Right lobe of liver (tissue), 6 donors: ENCODE data around the gene UBE2E1. TPM values are rescaled to one million over a fixed set of nuclear protein-coding genes. Genes with fewer than 3 reads are reported as not detected.

ENCODE experiments used
- ATAC-seq, 4 donors: fragments of 200-7000 bp; cut with Tn5 transposase; one replicate each; pipeline ENCODE4 v1.9.1; 2020; ENCODE audit warnings: mild to moderate bottlenecking in 4 of 4, moderate library complexity in 4 of 4
- DNase-seq, 3 donors: peaks; one replicate each; pipeline ENCODE4 v3.0.0-alpha.2; 2020
- H3K27ac ChIP-seq, 3 donors: fragments of 200-600 bp; one replicate each; pipeline ENCODE4 v1.8.0; 2022
- H3K27me3 ChIP-seq, 2 donors: fragments of 200-600 bp; one replicate each; pipeline ENCODE4 v1.8.0; 2022
- H3K36me3 ChIP-seq, 4 donors: fragments of 200-600 bp; sonication (generic) in 1 of 4; one replicate each; pipeline versions ENCODE4 v1.5.1 to v1.8.0; 2017 to 2022; ENCODE audit warnings: control low read depth in 1 of 4
- H3K4me1 ChIP-seq, 4 donors: fragments of 200-600 bp; sonication (generic) in 1 of 4; one replicate each; pipeline versions ENCODE4 v1.5.1 to v1.8.0; 2017 to 2022; ENCODE audit warnings: control low read depth in 1 of 4
- H3K4me3 ChIP-seq, 3 donors: fragments of 200-600 bp; one replicate each; pipeline ENCODE4 v1.8.0; 2022
- H3K9me3 ChIP-seq, 4 donors: fragments of 200-600 bp; sonication (generic) in 1 of 4; one replicate each; pipeline versions ENCODE4 v1.5.1 to v1.8.0; 2017 to 2022; ENCODE audit warnings: control low read depth in 1 of 4
- POLR2A ChIP-seq: fragments of 450-650 bp; IDR thresholded peaks from one replicate; pipeline ENCODE4 v1.6.1; 2017; ENCODE audit warnings: antibody characterized with exemption, mild to moderate bottlenecking
- WGBS: methylation state at CpG from one replicate; pipeline ENCODE4 v1.1.6; 2018; ENCODE audit warnings: low coverage, low lambda C conversion rate; ENCODE audit not compliant: insufficient coverage; ENCODE audit errors: missing lambda C conversion rate; 5-methylcytosine and 5-hydroxymethylcytosine counted together
- intact Hi-C, 2 donors: fragments of 100-400 bp; cut with DNase I; formaldehyde crosslinking; loops; one replicate each; pipeline versions ENCODE4 v1.11.2 to v1.14.1; 2022
- total RNA-seq, 6 experiments: library from RNA; depleted of rRNA in 2 of 6; stranded (reverse); fragments of >200 nt in 2 of 6; fragmentation: NEBNext Ultra II Directional in 3 of 6; extraction: Animal tissue kit (Norgen Biotek cat#: 25700) in 3 of 6; gene quantifications; one replicate each; pipeline versions ENCODE4 v1.1.0 to v1.2.4, GENCODE V29; 2016 to 2023
- TF ChIP-seq, protein P1 (sequence below), 4 donors: fragments of 200-600 bp in 3 of 4; fragments of 450-650 bp in 1 of 4; IDR thresholded peaks; one replicate each; pipeline versions ENCODE4 v1.5.1 to v1.8.0; 2016 to 2022; ENCODE audit warnings: antibody characterized with exemption in 4 of 4, mild to moderate bottlenecking in 2 of 4
- donor health status: DM: no; HTN: yes; CAD: no.
- donor health status: DM: no; HTN: no; CAD: no.
- donor health status: DM: no; HTN: no; CAD: no.
- donor health status: DM: no; HTN: yes; CAD: no.
- donor health status: DM: no; HTN: yes; CAD: no.

Gene UBE2E1
- total RNA-seq, 6 experiments from 2014 or later = 20.8 to 40.4 (median 29.7) TPM

DNA sequence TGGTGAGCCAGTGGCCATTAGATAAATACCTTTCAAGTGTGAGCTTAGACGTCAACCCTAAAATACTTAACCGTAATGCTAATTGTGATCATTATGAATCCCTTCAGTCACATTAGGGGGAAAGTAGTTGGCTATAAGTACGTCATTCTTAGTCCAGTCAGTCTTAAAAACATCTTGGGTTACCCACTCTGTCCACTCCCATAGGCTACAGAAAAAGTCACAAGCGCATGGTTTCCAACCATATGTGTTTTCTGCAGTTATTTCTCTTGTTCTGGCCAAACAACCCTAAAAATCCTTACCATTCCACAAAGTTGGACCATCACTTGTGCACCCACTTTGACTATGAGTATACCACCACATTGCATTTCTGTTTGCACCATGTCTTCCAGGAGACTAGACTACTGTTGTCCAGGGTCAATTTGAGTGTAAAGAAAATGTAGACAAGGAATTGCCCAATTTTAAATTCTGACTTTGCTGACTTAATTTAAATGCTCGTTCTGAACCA lies 114.4 kb downstream of the UBE2E1 start:
- Histone ChIP-seq H3K4me3 (no peak overlapping the region), H3K27me3 (no peaks in the 10 kb centered on the region), H3K9me3 (no peaks in the 10 kb centered on the region), H3K36me3 (peaks cover 0 to 24% (median 12%) of the 10 kb centered on the region in 4 donors), H3K27ac (no peak overlapping the region), H3K4me1 (peaks cover 0 to 15% (median 6%) of the 10 kb centered on the region in 4 donors)
- DNase-seq (no peak), ATAC-seq (no peak)
- intact Hi-C loops = no loop called here
- no peak for TF ChIP-seq POLR2A
- TF ChIP-seq, protein P1, sequence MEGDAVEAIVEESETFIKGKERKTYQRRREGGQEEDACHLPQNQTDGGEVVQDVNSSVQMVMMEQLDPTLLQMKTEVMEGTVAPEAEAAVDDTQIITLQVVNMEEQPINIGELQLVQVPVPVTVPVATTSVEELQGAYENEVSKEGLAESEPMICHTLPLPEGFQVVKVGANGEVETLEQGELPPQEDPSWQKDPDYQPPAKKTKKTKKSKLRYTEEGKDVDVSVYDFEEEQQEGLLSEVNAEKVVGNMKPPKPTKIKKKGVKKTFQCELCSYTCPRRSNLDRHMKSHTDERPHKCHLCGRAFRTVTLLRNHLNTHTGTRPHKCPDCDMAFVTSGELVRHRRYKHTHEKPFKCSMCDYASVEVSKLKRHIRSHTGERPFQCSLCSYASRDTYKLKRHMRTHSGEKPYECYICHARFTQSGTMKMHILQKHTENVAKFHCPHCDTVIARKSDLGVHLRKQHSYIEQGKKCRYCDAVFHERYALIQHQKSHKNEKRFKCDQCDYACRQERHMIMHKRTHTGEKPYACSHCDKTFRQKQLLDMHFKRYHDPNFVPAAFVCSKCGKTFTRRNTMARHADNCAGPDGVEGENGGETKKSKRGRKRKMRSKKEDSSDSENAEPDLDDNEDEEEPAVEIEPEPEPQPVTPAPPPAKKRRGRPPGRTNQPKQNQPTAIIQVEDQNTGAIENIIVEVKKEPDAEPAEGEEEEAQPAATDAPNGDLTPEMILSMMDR (IDR thresholded peaks at IDR 0.05) = no peak
- WGBS = 84% methylated on average over 5 of the region's 5 CpGs

DNA sequence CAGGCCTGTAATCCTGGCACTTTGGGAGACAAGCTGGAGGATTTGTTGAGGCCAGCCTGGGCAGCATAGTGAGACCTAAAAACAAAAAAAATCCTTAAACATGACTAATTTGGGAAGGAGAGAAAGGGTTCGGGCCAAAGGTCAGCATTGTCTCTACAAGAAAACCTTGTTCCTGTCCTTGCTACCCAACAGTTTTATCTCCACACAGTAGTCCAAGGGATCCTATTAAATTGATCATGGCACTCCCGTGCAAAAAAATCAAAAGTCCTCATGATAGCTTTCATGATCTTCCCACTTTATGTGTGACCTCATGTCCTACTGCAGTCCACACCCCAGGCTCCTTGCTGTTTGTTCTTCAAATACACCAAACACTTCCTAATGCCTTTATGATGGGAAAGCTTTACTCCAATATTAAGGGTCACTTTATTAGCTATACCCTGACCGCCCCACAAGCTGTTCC lies 115.3 kb downstream of the UBE2E1 start:
- H3K27me3 ChIP-seq = no peaks in the 10 kb centered on the region
- no peak overlapping the region for H3K4me3 ChIP-seq
- intact Hi-C loops = no loop called here
- ATAC-seq (no peak), DNase-seq (no peak)
- peaks cover 0 to 24% (median 12%) of the 10 kb centered on the region in 4 donors for H3K36me3 ChIP-seq
- no peaks in the 10 kb centered on the region for H3K9me3 ChIP-seq
- H3K27ac ChIP-seq = no peak overlapping the region
- WGBS = 96% methylated on average over 2 of the region's 3 CpGs
- H3K4me1 ChIP-seq = peaks cover 0 to 10% (median 5%) of the 10 kb centered on the region in 4 donors
- TF ChIP-seq, protein P1 (IDR thresholded peaks at IDR 0.05) = no peak
- TF ChIP-seq POLR2A = no peak

DNA sequence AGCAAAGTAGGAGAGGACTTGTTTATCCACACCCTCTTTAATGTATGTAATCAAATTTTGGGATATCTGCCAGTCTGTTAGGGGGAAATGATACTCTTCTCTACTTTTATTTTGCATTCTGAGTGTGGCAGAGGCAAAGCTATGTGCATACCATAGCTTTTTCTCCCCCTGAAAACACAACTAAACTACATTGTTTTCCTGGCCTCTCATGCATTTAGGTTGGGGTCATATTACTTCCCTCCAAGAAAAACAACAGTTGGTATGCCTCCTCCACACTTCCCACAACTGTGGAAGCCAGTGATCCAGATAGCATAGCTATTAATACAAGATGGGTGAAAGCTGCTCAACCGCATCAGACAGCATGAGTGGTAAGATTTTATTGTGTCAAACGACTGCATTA lies 118.0 kb downstream of the UBE2E1 start:
- Histone ChIP-seq H3K4me3 (no peak overlapping the region), H3K36me3 (peaks cover 0 to 16% (median 8%) of the 10 kb centered on the region in 4 donors), H3K27ac (no peak overlapping the region), H3K27me3 (no peaks in the 10 kb centered on the region), H3K9me3 (no peaks in the 10 kb centered on the region), H3K4me1 (peaks cover 0 to 8% (median under 1%) of the 10 kb centered on the region in 4 donors)
- TF ChIP-seq, protein P1 (IDR thresholded peaks at IDR 0.05) = no peak
- no peak for TF ChIP-seq POLR2A
- intact Hi-C loops = no loop called here
- WGBS = 94% methylated on average over 2 of the region's 2 CpGs
- DNase-seq = no peak
- ATAC-seq = no peak

DNA sequence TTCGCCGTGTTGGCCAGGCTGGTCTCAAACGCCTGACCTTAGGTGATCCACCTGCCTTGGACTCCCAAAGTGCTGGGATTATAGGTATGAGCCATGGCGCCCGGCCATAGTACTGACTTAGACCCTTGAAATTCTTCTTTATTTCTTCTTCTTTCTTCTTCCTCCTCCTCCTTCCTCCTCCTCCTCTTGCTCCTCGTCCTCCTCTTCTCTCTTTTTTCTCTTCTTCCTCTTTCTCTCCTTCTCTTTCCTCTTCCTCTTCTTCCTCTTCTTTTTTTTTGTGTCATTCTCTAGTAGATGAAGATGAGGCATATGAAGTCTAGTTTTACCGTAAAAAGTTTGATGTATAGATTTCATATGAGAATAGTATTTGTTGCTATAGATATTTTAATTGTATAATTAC lies 120.5 kb downstream of the UBE2E1 start:
- no peak overlapping the region for H3K27ac ChIP-seq

More for the DNA sequence above, 120.5 kb downstream of the UBE2E1 start:
- no peaks in the 10 kb centered on the region for H3K9me3 ChIP-seq
- peaks cover 0 to 6% (median 0%) of the 10 kb centered on the region in 4 donors for H3K4me1 ChIP-seq
- 87% methylated on average over 7 of the region's 7 CpGs for WGBS
- intact Hi-C loops = no loop called here
- H3K36me3 ChIP-seq = no peaks in the 10 kb centered on the region
- H3K27me3 ChIP-seq = no peaks in the 10 kb centered on the region
- ATAC-seq (no peak), DNase-seq (no peak)
- no peak for TF ChIP-seq POLR2A
- TF ChIP-seq, protein P1 (IDR thresholded peaks at IDR 0.05) = no peak
- H3K4me3 ChIP-seq = no peak overlapping the region
